ENCODE data around the gene CCDC187. TPM values are rescaled to one million over a fixed set of nuclear protein-coding genes. Genes with fewer than 3 reads are reported as not detected.
A peak's percentile ranks its signal among the peaks of the same experiment; 100 is the strongest.

Gene CCDC187
- polyA plus RNA-seq, 3 donors: not detected

DNA sequence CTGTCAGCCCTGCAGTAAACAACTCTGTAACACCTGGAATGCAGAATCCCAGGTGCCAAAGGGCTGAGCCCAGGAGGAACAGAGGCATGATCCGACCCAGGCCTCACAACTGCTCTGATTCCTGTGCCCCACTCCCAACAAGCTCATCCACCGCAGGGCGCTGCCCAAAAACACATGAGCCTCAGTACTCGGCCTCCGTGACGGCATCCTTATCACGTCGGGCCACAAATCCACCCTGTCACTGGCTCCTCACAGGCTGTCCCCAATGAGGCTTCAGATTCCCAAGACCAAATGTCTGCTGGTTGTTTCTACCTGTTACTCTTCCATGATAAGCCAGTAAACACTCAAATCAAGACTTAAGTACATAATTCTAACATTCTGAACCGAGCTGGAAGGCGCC lies 73.5 kb downstream of the CCDC187 start:
- H2AFZ ChIP-seq (ENCODE audit: insufficient read depth, low read depth, low read length, poor library complexity, severe bottlenecking): no peak overlapping the region
- Mint-ChIP-seq H3K36me3 (peaks cover 22 to 24% of the 10 kb centered on the region in 2 donors), H3K27me3 (ENCODE audit: low read depth in 3 of 3) (peaks cover 0 to 3% (median 0%) of the 10 kb centered on the region in 3 donors), H3K4me3 (no peak overlapping the region), H3K4me1 (peaks cover 37% of the 10 kb centered on the region), H3K9me3 (no peaks in the 10 kb centered on the region), H3K27ac (peak overlapping the region in 4 of 7 donors; percentile 21 to 93 (median 82))
- peaks cover under 1 to 2% of the 10 kb centered on the region in 2 donors for H3K36me3 ChIP-seq (replicated peaks in 1 of 2; ENCODE audit: control insufficient read depth in 1 of 2, insufficient read depth in 2 of 2, low read length in 2 of 2)
- WGBS (ENCODE audit: insufficient coverage): 94% methylated on average over 10 of the region's 10 CpGs
- H3K4me1 ChIP-seq (ENCODE audit: control insufficient read depth in 1 of 2, insufficient read depth in 2 of 2, low read length in 2 of 2): peaks cover 18 to 26% of the 10 kb centered on the region in 2 donors
- TF ChIP-seq, protein P1, sequence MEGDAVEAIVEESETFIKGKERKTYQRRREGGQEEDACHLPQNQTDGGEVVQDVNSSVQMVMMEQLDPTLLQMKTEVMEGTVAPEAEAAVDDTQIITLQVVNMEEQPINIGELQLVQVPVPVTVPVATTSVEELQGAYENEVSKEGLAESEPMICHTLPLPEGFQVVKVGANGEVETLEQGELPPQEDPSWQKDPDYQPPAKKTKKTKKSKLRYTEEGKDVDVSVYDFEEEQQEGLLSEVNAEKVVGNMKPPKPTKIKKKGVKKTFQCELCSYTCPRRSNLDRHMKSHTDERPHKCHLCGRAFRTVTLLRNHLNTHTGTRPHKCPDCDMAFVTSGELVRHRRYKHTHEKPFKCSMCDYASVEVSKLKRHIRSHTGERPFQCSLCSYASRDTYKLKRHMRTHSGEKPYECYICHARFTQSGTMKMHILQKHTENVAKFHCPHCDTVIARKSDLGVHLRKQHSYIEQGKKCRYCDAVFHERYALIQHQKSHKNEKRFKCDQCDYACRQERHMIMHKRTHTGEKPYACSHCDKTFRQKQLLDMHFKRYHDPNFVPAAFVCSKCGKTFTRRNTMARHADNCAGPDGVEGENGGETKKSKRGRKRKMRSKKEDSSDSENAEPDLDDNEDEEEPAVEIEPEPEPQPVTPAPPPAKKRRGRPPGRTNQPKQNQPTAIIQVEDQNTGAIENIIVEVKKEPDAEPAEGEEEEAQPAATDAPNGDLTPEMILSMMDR (IDR thresholded peaks at IDR 0.05): no peak
- no peak overlapping the region for H3K9ac ChIP-seq (ENCODE audit: insufficient read depth, low read length, poor library complexity, severe bottlenecking)
- no peak overlapping the region for H3K27ac ChIP-seq (ENCODE audit: low read depth in 1 of 2, low read length in 2 of 2)
- no peak overlapping the region for H3K4me3 ChIP-seq (replicated peaks in 1 of 3; ENCODE audit: low read depth in 2 of 3, low read length in 3 of 3)
- no peaks in the 10 kb centered on the region for H4K20me1 ChIP-seq (ENCODE audit: insufficient read depth, low read length)
- H3K4me2 ChIP-seq (replicated peaks; ENCODE audit: extremely low read depth, low read length, poor library complexity, severe bottlenecking): no peak overlapping the region
- no peaks in the 10 kb centered on the region for H3K27me3 ChIP-seq (ENCODE audit: control insufficient read depth in 2 of 2, insufficient read depth in 2 of 2, low read length in 2 of 2)
- DNase-seq: no peak
- H3K79me2 ChIP-seq (ENCODE audit: insufficient read depth, low read length): no peaks in the 10 kb centered on the region
- intact Hi-C loops (cut with micrococcal nuclease): no loop called here
- no peaks in the 10 kb centered on the region for H3K9me3 ChIP-seq (replicated peaks in 1 of 2; ENCODE audit: control insufficient read depth in 1 of 2, insufficient read depth in 1 of 2, low read length in 2 of 2)

DNA sequence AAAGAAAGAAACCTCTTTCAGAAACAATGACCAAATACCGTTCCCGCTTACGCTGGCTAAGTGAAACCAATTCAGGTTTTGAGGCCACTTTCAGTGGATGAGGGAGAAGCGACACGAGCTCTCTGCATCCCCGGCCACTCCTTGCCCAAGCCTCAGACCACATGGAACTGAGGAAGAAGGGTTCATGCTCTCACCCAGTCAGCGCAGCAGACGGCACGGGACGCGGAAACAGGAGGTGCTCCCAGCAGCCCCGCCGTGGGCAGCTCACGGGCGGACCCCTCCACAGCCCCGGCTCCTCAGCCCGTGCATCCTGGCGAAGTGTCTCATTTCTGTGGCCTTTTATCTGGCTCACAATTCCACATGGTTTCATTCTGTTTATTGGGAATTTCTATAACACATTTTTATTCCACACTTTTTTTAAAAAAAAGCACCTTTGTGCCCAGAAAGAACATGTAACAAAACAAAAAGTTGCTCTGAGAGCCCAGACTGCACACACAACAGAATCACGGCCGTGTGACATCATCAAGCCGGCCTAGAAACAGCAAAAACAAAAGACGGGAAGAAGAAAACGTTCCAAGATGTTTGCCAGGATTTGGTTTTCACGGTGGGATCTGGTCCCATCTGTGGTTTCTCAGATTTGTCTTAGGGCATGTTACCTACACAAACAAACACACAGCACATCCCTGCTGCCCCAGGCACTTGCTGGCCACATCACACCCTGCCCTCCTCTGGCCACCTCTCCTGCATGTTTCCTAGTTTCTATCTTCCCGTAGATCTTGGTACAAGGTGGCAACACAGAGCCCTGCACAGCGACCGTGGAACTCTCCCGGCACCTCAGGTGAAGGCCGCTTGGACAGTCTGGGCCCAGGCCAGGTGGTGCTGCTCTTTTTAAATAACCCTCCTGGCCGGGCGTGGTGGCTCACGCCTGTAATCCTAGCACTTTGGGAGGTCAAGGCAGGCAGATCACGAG lies 74.5 kb downstream of the CCDC187 start:
- H2AFZ ChIP-seq (ENCODE audit: insufficient read depth, low read depth, low read length, poor library complexity, severe bottlenecking): no peak overlapping the region
- DNase-seq: no peak
- Mint-ChIP-seq H3K9me3 (no peaks in the 10 kb centered on the region), H3K27me3 (ENCODE audit: low read depth in 3 of 3) (no peaks in the 10 kb centered on the region), H3K27ac (peak overlapping the region in 2 of 7 donors; percentile 46 to 74), H3K36me3 (peaks cover 18 to 20% of the 10 kb centered on the region in 2 donors), H3K4me1 (peaks cover 37% of the 10 kb centered on the region), H3K4me3 (no peak overlapping the region)
- 93% methylated on average over 27 of the region's 33 CpGs for WGBS (ENCODE audit: insufficient coverage)
- H3K4me1 ChIP-seq (ENCODE audit: control insufficient read depth in 1 of 2, insufficient read depth in 2 of 2, low read length in 2 of 2): peaks cover 18 to 26% of the 10 kb centered on the region in 2 donors
- TF ChIP-seq, protein P1 (IDR thresholded peaks at IDR 0.05): no peak
- no peak overlapping the region for H3K9ac ChIP-seq (ENCODE audit: insufficient read depth, low read length, poor library complexity, severe bottlenecking)
- no peak overlapping the region for H3K4me3 ChIP-seq (replicated peaks in 1 of 3; ENCODE audit: low read depth in 2 of 3, low read length in 3 of 3)
- no peak overlapping the region for H3K27ac ChIP-seq (ENCODE audit: low read depth in 1 of 2, low read length in 2 of 2)
- no peaks in the 10 kb centered on the region for H3K9me3 ChIP-seq (replicated peaks in 1 of 2; ENCODE audit: control insufficient read depth in 1 of 2, insufficient read depth in 1 of 2, low read length in 2 of 2)
- no peaks in the 10 kb centered on the region for H4K20me1 ChIP-seq (ENCODE audit: insufficient read depth, low read length)
- no peaks in the 10 kb centered on the region for H3K27me3 ChIP-seq (ENCODE audit: control insufficient read depth in 2 of 2, insufficient read depth in 2 of 2, low read length in 2 of 2)
- H3K4me2 ChIP-seq (replicated peaks; ENCODE audit: extremely low read depth, low read length, poor library complexity, severe bottlenecking): no peak overlapping the region
- peaks cover 0 to 4% of the 10 kb centered on the region in 2 donors for H3K36me3 ChIP-seq (replicated peaks in 1 of 2; ENCODE audit: control insufficient read depth in 1 of 2, insufficient read depth in 2 of 2, low read length in 2 of 2)
- no peaks in the 10 kb centered on the region for H3K79me2 ChIP-seq (ENCODE audit: insufficient read depth, low read length)
- intact Hi-C loops (cut with micrococcal nuclease): no loop called here
